Transverse colon (tissue), 4 donors: ENCODE results near the gene SORCS3. TPM values are rescaled to one million over a fixed set of nuclear protein-coding genes. Genes with fewer than 3 reads are reported as not detected.

Experiments
- DNase-seq: peaks from one replicate; pipeline ENCODE4 v3.0.0-alpha.2; 2019
- H3K27ac ChIP-seq, 4 donors: fragments of 200-600 bp; sonication (generic); 2 replicates each; pipeline ENCODE4 v1.5.1; 2016 to 2018; ENCODE audit warnings: inconsistent platforms in 4 of 4
- H3K27me3 ChIP-seq: fragments of 200-600 bp; sonication (generic); 2 replicates; pipeline ENCODE4 v1.5.1; 2017; ENCODE audit warnings: inconsistent platforms
- H3K36me3 ChIP-seq, 4 donors: fragments of 200-600 bp; sonication (generic); 2 replicates each; pipeline ENCODE4 v1.5.1; 2017 to 2019; ENCODE audit warnings: inconsistent platforms in 4 of 4
- H3K4me1 ChIP-seq, 4 donors: fragments of 200-600 bp; sonication (generic); 2 replicates each; pipeline ENCODE4 v1.5.1; 2017 to 2020; ENCODE audit warnings: inconsistent platforms in 4 of 4
- H3K4me3 ChIP-seq, 4 donors: fragments of 200-600 bp; sonication (generic); 1 replicate in 1 of 4; 2 replicates in 3 of 4; pipeline versions ENCODE4 v1.5.1 to v1.6.1; 2017 to 2019; ENCODE audit warnings: inconsistent platforms in 4 of 4
- H3K9me3 ChIP-seq, 2 donors: fragments of 200-600 bp; sonication (generic); 2 replicates each; pipeline ENCODE4 v1.5.1; 2017 to 2019; ENCODE audit warnings: inconsistent platforms in 2 of 2
- CTCF ChIP-seq, 5 experiments: fragments of 200-600 bp in 3 of 5; fragments of 450-650 bp in 2 of 5; sonication (generic) in 3 of 5; IDR thresholded peaks; 1 replicate in 2 of 5; 2 replicates in 3 of 5; pipeline ENCODE4 v1.5.1; 2016 to 2017; ENCODE audit warnings: antibody characterized with exemption in 5 of 5, inconsistent platforms in 3 of 5, mild to moderate bottlenecking in 2 of 5, moderate library complexity in 1 of 5
- EP300 ChIP-seq: sonication (generic); formaldehyde crosslinking; IDR thresholded peaks from one replicate; pipeline ENCODE4 v1.6.1; 2017; ENCODE audit warnings: antibody characterized with exemption, low read depth
- POLR2A ChIP-seq: fragments of 450-650 bp; IDR thresholded peaks from one replicate; pipeline ENCODE4 v1.6.1; 2016; ENCODE audit warnings: antibody characterized with exemption, mild to moderate bottlenecking, moderate library complexity
- POLR2AphosphoS5 ChIP-seq, 3 donors: sonication (generic); formaldehyde crosslinking; IDR thresholded peaks; one replicate each; pipeline ENCODE4 v1.6.1; 2016; ENCODE audit warnings: antibody characterized with exemption in 3 of 3
- WGBS, 2 donors: methylation state at CpG; one replicate each; pipeline ENCODE4 v1.1.5; 2018; ENCODE audit warnings: low coverage in 1 of 2; 5-methylcytosine and 5-hydroxymethylcytosine counted together
- in situ Hi-C, 4 donors: fragments of 200-750 bp; cut with MboI; loops; one replicate each; pipeline versions ENCODE4 v1.15.0 to v1.15.1; 2017; ENCODE audit warnings: low sequenced_read_pairs in 3 of 4, low pct_ligation_motif_present in 1 of 4, low pct_unique_long_range_greater_than_20kb in 1 of 4
- intact Hi-C: fragments of 100-400 bp; cut with DNase I; formaldehyde crosslinking; loops from one replicate; pipeline ENCODE4 v1.15.1; 2023; ENCODE audit warnings: low total_unique reads
- total RNA-seq, 4 donors: library from RNA; depleted of rRNA; stranded (reverse); fragments of >200 nt; gene quantifications; one replicate each; pipeline ENCODE4 v1.1.0, GENCODE V29; 2016

Gene SORCS3
- total RNA-seq, 4 donors from 2014 or later = 0.14 to 0.32 TPM; not detected in 2

DNA sequence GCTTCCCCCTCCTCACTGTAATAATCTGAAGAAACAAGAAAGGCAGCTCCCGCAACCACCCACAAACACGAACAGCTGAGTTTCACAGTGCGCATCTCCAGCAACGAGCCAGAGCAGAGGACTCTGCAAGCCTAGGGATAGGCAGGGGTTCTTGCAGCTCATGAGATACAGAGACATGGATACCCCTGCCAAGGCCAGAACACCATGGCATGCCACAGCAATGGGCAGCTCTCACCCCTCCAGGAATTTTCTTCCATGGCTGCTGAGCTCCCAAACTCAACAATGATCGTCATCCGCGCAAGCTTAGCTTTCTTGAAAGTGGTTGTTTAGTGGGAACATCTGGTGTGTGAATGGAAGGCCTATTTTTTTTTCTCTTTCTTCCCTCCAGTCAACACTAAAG is 637.3 kb downstream of the SORCS3 start:
- WGBS, 2 donors = 83% methylated on average over 7 of the region's 7 CpGs; no CpG with 5 or more reads in 1 of the 2 donors
- no peak overlapping the region for H3K27ac ChIP-seq
- no peaks in the 10 kb centered on the region for H3K36me3 ChIP-seq
- no peak for DNase-seq
- TF ChIP-seq POLR2AphosphoS5 (IDR thresholded peaks at IDR 0.05) (no peak), CTCF (IDR thresholded peaks at IDR 0.05) (no peak), EP300 (no peak), POLR2A (no peak)
- in situ Hi-C loops (no loop called here), intact Hi-C loops (no loop called here)
- no peaks in the 10 kb centered on the region for H3K27me3 ChIP-seq
- H3K9me3 ChIP-seq = no peaks in the 10 kb centered on the region
- H3K4me1 ChIP-seq = no peaks in the 10 kb centered on the region
- H3K4me3 ChIP-seq = no peak overlapping the region

DNA sequence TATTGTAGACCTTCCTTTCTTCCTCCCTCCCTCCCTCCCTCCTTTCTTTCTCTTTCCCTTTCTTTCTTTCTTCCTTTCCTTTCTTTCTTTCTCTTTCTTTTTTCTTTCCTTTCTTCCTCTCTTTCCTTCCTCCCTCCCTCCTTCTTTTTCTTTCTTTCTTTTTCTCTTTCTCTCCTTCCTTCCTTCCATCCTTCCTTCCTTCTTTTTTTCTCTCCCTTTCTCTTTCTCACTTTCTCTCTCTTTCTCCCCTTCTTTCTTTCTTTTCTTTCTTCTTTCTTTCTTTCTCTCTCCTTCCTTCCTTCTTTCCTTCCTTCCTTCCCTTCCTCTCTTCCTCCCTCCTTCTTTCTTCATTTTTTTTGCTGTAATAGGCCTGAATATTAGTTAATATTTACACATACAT is 638.0 kb downstream of the SORCS3 start:
- no peaks in the 10 kb centered on the region for H3K27me3 ChIP-seq
- no peaks in the 10 kb centered on the region for H3K9me3 ChIP-seq
- no peak for TF ChIP-seq POLR2AphosphoS5 (IDR thresholded peaks at IDR 0.05)
- TF ChIP-seq POLR2A = no peak
- no peak for TF ChIP-seq CTCF (IDR thresholded peaks at IDR 0.05)
- TF ChIP-seq EP300 = no peak
- intact Hi-C loops = no loop called here
- no peak overlapping the region for H3K27ac ChIP-seq
- H3K4me1 ChIP-seq = no peaks in the 10 kb centered on the region
- in situ Hi-C loops = no loop called here
- H3K4me3 ChIP-seq = no peak overlapping the region
- no peak for DNase-seq
- no peaks in the 10 kb centered on the region for H3K36me3 ChIP-seq

- no peak for DNase-seq
- WGBS, 2 donors = 57 to 67% methylated on average over 1 of the region's 1 CpG
- in situ Hi-C loops (no loop called here), intact Hi-C loops (no loop called here)
- TF ChIP-seq EP300 (no peak), CTCF (IDR thresholded peaks at IDR 0.05) (no peak), POLR2A (no peak), POLR2AphosphoS5 (IDR thresholded peaks at IDR 0.05) (no peak)
- Histone ChIP-seq H3K36me3 (no peaks in the 10 kb centered on the region), H3K4me1 (no peaks in the 10 kb centered on the region), H3K27ac (no peak overlapping the region), H3K9me3 (no peaks in the 10 kb centered on the region), H3K4me3 (no peak overlapping the region), H3K27me3 (no peaks in the 10 kb centered on the region)
These were observed 639.8 kb downstream of the SORCS3 start for GRCh38 chr10:105280895-105281294.

GRCh38 chr10:105284476-105285215 is 643.6 kb downstream of the SORCS3 start:
- 5 to 14% methylated on average over 1 of the region's 1 CpG for WGBS, 2 donors
- no peak for TF ChIP-seq POLR2A
- no peak for TF ChIP-seq CTCF (IDR thresholded peaks at IDR 0.05)
- no peak for TF ChIP-seq EP300
- TF ChIP-seq POLR2AphosphoS5 (IDR thresholded peaks at IDR 0.05) = no peak
- Histone ChIP-seq H3K4me1 (no peaks in the 10 kb centered on the region), H3K36me3 (no peaks in the 10 kb centered on the region), H3K9me3 (no peaks in the 10 kb centered on the region), H3K27ac (no peak overlapping the region), H3K4me3 (no peak overlapping the region), H3K27me3 (no peaks in the 10 kb centered on the region)
- no peak for DNase-seq
- in situ Hi-C loops (no loop called here), intact Hi-C loops (no loop called here)
